ENCODE measurements around the gene PLA2G4B. TPM values are rescaled to one million over a fixed set of nuclear protein-coding genes. Genes with fewer than 3 reads are reported as not detected.

PLA2G4B gene
- total and polyA plus RNA-seq, 2 donors (not counting 1 experiment from before 2014, with no cell fraction given), result 22.6 to 33.2 TPM

Small RNA genes within 50 kb of the gene (small RNA-seq; reads per million reads assigned to genes)
- gene JMJD7-PLA2G4B (ENCODE audit: insufficient read length, low read depth, low replicate concordance) (not detected), gene MIR4310 (ENCODE audit: insufficient read length, low read depth, low replicate concordance) (not detected), gene RNA5SP393 (ENCODE audit: insufficient read length, low read depth, low replicate concordance) (not detected)

Other genes with a start within 250 kb of the PLA2G4B start
- gene MGA, start 178.4 kb upstream of the PLA2G4B start, total RNA-seq, result 77.2 and 79.7 TPM in 2 replicates
- gene MGA, start 178.4 kb upstream of the PLA2G4B start, polyA plus RNA-seq, result 5.4 and 7.6 TPM in 2 replicates
- 59.2 and 65.5 TPM in 2 replicates for gene MAPKBP1, start 64.4 kb upstream of the PLA2G4B start, total RNA-seq
- gene MAPKBP1, start 64.4 kb upstream of the PLA2G4B start, polyA plus RNA-seq, result 13.9 and 14.1 TPM in 2 replicates
- gene JMJD7, start 10.8 kb upstream of the PLA2G4B start, total RNA-seq, result 41.1 and 43.9 TPM in 2 replicates
- 24.2 and 33.4 TPM in 2 replicates for gene JMJD7, start 10.8 kb upstream of the PLA2G4B start, polyA plus RNA-seq
- 0.68 and 1.4 TPM in 2 replicates for gene SPTBN5, start 55.2 kb downstream of the PLA2G4B start, total RNA-seq
- gene SPTBN5, start 55.2 kb downstream of the PLA2G4B start, polyA plus RNA-seq, result 0.55 and 0.94 TPM in 2 replicates
- gene EHD4, start 133.7 kb downstream of the PLA2G4B start, total RNA-seq, result 12.7 and 13.4 TPM in 2 replicates
- 3.1 and 8.6 TPM in 2 replicates for gene EHD4, start 133.7 kb downstream of the PLA2G4B start, polyA plus RNA-seq
- gene PLA2G4E, start 182.2 kb downstream of the PLA2G4B start, total RNA-seq, result not detected in 2 replicates
- not detected in 2 replicates for gene PLA2G4E, start 182.2 kb downstream of the PLA2G4B start, polyA plus RNA-seq